ENCODE results near the gene LRMDA.

Gene LRMDA

DNA sequence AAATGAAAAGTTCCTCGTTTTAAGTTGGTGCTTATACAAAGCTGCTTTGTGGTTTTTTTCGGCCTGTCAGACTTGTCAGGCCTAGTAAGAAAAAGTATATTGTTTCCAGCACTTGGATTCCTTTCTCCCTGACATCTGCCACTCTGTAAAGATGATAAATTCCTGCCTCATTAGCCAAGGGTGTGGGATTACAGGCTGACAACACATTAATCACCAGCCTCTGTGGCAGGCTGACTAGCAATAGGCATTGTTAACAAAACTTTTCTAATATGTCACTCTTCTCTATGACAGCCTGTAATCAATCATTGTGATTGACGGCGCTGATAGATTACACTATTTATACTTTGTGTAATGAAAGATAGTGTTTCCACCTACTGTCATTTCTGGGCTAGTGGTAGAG is 682.5 kb downstream of the LRMDA start:
- TF ChIP-seq, protein P1, sequence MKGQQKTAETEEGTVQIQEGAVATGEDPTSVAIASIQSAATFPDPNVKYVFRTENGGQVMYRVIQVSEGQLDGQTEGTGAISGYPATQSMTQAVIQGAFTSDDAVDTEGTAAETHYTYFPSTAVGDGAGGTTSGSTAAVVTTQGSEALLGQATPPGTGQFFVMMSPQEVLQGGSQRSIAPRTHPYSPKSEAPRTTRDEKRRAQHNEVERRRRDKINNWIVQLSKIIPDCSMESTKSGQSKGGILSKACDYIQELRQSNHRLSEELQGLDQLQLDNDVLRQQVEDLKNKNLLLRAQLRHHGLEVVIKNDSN (IDR thresholded peaks at IDR 0.05): no peak
- no peak for TF ChIP-seq EGR1 (IDR thresholded peaks at IDR 0.05)
- no peak for TF ChIP-seq NFIC (IDR thresholded peaks at IDR 0.05)
- TF ChIP-seq TEAD4 (IDR thresholded peaks at IDR 0.05): no peak
- TF ChIP-seq EP300 (IDR thresholded peaks at IDR 0.05; ENCODE audit: borderline replicate concordance): no peak
- TF ChIP-seq CEBPB (IDR thresholded peaks at IDR 0.05): no peak
- TF ChIP-seq TAF1 (IDR thresholded peaks at IDR 0.05; ENCODE audit: low read depth): no peak
- TF ChIP-seq CREB1 (IDR thresholded peaks at IDR 0.05; ENCODE audit: low read depth): no peak
- no peak for TF ChIP-seq YY1 (IDR thresholded peaks at IDR 0.05; ENCODE audit: low read depth)
- TF ChIP-seq, protein P2, sequence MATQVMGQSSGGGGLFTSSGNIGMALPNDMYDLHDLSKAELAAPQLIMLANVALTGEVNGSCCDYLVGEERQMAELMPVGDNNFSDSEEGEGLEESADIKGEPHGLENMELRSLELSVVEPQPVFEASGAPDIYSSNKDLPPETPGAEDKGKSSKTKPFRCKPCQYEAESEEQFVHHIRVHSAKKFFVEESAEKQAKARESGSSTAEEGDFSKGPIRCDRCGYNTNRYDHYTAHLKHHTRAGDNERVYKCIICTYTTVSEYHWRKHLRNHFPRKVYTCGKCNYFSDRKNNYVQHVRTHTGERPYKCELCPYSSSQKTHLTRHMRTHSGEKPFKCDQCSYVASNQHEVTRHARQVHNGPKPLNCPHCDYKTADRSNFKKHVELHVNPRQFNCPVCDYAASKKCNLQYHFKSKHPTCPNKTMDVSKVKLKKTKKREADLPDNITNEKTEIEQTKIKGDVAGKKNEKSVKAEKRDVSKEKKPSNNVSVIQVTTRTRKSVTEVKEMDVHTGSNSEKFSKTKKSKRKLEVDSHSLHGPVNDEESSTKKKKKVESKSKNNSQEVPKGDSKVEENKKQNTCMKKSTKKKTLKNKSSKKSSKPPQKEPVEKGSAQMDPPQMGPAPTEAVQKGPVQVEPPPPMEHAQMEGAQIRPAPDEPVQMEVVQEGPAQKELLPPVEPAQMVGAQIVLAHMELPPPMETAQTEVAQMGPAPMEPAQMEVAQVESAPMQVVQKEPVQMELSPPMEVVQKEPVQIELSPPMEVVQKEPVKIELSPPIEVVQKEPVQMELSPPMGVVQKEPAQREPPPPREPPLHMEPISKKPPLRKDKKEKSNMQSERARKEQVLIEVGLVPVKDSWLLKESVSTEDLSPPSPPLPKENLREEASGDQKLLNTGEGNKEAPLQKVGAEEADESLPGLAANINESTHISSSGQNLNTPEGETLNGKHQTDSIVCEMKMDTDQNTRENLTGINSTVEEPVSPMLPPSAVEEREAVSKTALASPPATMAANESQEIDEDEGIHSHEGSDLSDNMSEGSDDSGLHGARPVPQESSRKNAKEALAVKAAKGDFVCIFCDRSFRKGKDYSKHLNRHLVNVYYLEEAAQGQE (IDR thresholded peaks at IDR 0.05; ENCODE audit: low read depth): no peak
- no peak for TF ChIP-seq RAD21 (IDR thresholded peaks at IDR 0.05; ENCODE audit: low read depth)
- no peak for TF ChIP-seq ZBTB7A (IDR thresholded peaks at IDR 0.05; ENCODE audit: low read depth)
- no peak for TF ChIP-seq FOXM1 (IDR thresholded peaks at IDR 0.05; ENCODE audit: borderline replicate concordance, low read depth)
- no peak for TF ChIP-seq TCF12 (IDR thresholded peaks at IDR 0.05; ENCODE audit: low read depth)
- TF ChIP-seq, protein P3, sequence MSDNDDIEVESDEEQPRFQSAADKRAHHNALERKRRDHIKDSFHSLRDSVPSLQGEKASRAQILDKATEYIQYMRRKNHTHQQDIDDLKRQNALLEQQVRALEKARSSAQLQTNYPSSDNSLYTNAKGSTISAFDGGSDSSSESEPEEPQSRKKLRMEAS (IDR thresholded peaks at IDR 0.05): no peak

DNA sequence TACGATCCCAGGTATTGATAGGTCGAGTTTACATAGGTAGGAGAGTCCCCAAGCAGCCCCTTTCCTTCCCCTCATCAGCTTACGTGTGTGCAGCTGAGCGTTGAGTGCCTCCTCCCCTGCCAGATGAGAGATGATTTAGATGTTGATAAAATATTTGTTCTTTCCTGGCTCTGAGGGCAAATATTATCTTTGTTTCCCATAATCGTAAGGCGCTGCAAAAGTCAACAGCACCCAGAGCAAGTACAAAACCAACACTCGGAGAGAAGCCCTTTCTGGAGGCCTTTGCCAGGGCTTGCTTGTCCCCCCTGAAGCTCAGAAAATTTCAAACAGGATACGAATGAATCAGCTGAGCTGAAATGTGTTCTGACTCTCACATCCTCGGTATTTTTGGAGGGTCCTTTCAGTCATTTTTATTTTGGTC is 683.2 kb downstream of the LRMDA start:
- no peak for TF ChIP-seq EGR1 (IDR thresholded peaks at IDR 0.05)
- TF ChIP-seq EP300 (IDR thresholded peaks at IDR 0.05; ENCODE audit: borderline replicate concordance): no peak
- TF ChIP-seq CREB1 (IDR thresholded peaks at IDR 0.05; ENCODE audit: low read depth): no peak
- TF ChIP-seq RAD21 (IDR thresholded peaks at IDR 0.05; ENCODE audit: low read depth): no peak
- TF ChIP-seq, protein P3 (IDR thresholded peaks at IDR 0.05): no peak
- no peak for TF ChIP-seq YY1 (IDR thresholded peaks at IDR 0.05; ENCODE audit: low read depth)
- TF ChIP-seq TAF1 (IDR thresholded peaks at IDR 0.05; ENCODE audit: low read depth): no peak
- TF ChIP-seq, protein P2 (IDR thresholded peaks at IDR 0.05; ENCODE audit: low read depth): no peak
- TF ChIP-seq, protein P1 (IDR thresholded peaks at IDR 0.05): no peak
- TF ChIP-seq CEBPB (IDR thresholded peaks at IDR 0.05): no peak
- TF ChIP-seq TEAD4 (IDR thresholded peaks at IDR 0.05): no peak
- TF ChIP-seq TCF12 (IDR thresholded peaks at IDR 0.05; ENCODE audit: low read depth): no peak
- no peak for TF ChIP-seq FOXM1 (IDR thresholded peaks at IDR 0.05; ENCODE audit: borderline replicate concordance, low read depth)
- no peak for TF ChIP-seq ZBTB7A (IDR thresholded peaks at IDR 0.05; ENCODE audit: low read depth)
- no peak for TF ChIP-seq NFIC (IDR thresholded peaks at IDR 0.05)

DNA sequence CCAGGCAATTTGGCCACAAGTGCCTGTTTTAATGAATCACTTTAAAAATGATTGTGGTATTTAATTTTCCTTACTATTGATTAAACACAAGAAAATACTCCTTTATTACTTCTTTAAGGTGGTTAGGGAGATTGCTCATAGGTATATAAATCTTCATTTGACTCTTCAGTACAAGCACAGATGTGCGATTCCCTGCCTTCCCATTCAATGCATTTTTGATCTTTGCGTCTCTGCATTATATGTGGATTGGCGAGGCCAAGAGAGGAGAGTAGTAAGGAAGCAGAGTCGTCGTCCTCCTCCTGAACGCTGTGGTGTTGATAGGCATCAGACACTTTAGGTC is 683.7 kb downstream of the LRMDA start:
- TF ChIP-seq TCF12 (IDR thresholded peaks at IDR 0.05; ENCODE audit: low read depth) (no peak), RAD21 (IDR thresholded peaks at IDR 0.05; ENCODE audit: low read depth) (no peak), TEAD4 (IDR thresholded peaks at IDR 0.05) (no peak), CEBPB (IDR thresholded peaks at IDR 0.05) (no peak), ZBTB7A (IDR thresholded peaks at IDR 0.05; ENCODE audit: low read depth) (no peak), YY1 (IDR thresholded peaks at IDR 0.05; ENCODE audit: low read depth) (no peak), NFIC (IDR thresholded peaks at IDR 0.05) (no peak), CREB1 (IDR thresholded peaks at IDR 0.05; ENCODE audit: low read depth) (no peak)
- TF ChIP-seq, protein P3 (IDR thresholded peaks at IDR 0.05): no peak

DNA sequence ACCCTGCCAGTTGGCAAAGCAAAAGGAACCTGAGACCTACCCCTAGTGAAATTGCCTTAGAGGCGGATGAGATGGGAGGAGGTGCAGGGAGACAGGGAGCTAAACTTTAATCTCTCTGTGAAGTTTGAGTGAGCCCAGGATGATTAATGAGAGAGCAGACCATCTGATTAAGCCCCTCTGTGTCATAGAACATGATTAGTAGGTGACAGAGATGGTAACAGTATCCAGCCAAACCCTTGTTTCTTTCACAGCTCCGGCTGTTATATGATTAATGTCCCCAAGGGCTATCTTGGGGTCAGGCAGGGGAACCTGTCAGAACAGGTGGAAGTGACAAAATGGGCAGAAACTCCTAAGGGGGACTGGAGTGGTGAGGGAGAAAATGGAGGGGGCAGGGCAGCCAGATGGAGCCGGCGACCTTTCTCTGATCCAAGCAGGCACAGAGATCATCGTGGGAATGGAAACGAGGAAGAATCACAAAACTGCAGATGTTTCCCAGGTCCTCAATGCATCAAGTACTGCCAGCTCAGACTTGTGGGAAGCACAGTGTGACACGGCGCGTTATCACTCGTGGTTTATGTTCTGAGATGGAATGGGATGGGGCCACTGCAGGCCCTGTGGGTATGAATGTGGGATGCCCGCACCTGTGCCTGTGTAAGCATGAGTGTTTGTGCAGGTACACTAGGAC is 684.2 kb downstream of the LRMDA start:
- TF ChIP-seq, protein P3 (IDR thresholded peaks at IDR 0.05): no peak
- TF ChIP-seq TEAD4 (IDR thresholded peaks at IDR 0.05) (no peak), CEBPB (IDR thresholded peaks at IDR 0.05) (no peak), EGR1 (IDR thresholded peaks at IDR 0.05) (no peak), TCF12 (IDR thresholded peaks at IDR 0.05; ENCODE audit: low read depth) (no peak), YY1 (IDR thresholded peaks at IDR 0.05; ENCODE audit: low read depth) (no peak), EP300 (IDR thresholded peaks at IDR 0.05; ENCODE audit: borderline replicate concordance) (no peak), CREB1 (IDR thresholded peaks at IDR 0.05; ENCODE audit: low read depth) (no peak), FOXM1 (IDR thresholded peaks at IDR 0.05; ENCODE audit: borderline replicate concordance, low read depth) (no peak)
- TF ChIP-seq, protein P2 (IDR thresholded peaks at IDR 0.05; ENCODE audit: low read depth): no peak

Data from Ishikawa (cell line).